HEK293 (cell line): ENCODE results near the gene TBC1D16.

Source experiments
- CTCF ChIP-seq: fragments of 450-650 bp; formaldehyde crosslinking; IDR thresholded peaks from 2 replicates; pipeline ENCODE4 v1.5.1; 2016; ENCODE audit warnings: missing biosample characterization, missing genetic modification characterization
- ZBTB11 ChIP-seq: fragments of 450-650 bp; formaldehyde crosslinking; conservative IDR thresholded peaks from 2 replicates; pipeline ENCODE4 v1.5.1; 2016; ENCODE audit warnings: low read depth, missing biosample characterization, missing genetic modification characterization
- ZNF140 ChIP-seq: fragments of 450-650 bp; formaldehyde crosslinking; IDR thresholded peaks from 2 replicates; pipeline ENCODE4 v1.5.1; 2016; ENCODE audit warnings: missing biosample characterization, missing genetic modification characterization
- TF ChIP-seq, protein P1 (sequence below): fragments of 450-650 bp; formaldehyde crosslinking; IDR thresholded peaks from 2 replicates; pipeline ENCODE4 v1.5.1; 2016; ENCODE audit warnings: missing biosample characterization, missing genetic modification characterization

- no peak for TF ChIP-seq ZNF140 (tag by site-specific recombination)
- no peak for TF ChIP-seq CTCF
- TF ChIP-seq, protein P1, sequence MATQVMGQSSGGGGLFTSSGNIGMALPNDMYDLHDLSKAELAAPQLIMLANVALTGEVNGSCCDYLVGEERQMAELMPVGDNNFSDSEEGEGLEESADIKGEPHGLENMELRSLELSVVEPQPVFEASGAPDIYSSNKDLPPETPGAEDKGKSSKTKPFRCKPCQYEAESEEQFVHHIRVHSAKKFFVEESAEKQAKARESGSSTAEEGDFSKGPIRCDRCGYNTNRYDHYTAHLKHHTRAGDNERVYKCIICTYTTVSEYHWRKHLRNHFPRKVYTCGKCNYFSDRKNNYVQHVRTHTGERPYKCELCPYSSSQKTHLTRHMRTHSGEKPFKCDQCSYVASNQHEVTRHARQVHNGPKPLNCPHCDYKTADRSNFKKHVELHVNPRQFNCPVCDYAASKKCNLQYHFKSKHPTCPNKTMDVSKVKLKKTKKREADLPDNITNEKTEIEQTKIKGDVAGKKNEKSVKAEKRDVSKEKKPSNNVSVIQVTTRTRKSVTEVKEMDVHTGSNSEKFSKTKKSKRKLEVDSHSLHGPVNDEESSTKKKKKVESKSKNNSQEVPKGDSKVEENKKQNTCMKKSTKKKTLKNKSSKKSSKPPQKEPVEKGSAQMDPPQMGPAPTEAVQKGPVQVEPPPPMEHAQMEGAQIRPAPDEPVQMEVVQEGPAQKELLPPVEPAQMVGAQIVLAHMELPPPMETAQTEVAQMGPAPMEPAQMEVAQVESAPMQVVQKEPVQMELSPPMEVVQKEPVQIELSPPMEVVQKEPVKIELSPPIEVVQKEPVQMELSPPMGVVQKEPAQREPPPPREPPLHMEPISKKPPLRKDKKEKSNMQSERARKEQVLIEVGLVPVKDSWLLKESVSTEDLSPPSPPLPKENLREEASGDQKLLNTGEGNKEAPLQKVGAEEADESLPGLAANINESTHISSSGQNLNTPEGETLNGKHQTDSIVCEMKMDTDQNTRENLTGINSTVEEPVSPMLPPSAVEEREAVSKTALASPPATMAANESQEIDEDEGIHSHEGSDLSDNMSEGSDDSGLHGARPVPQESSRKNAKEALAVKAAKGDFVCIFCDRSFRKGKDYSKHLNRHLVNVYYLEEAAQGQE (tag by site-specific recombination) = no peak
- no peak for TF ChIP-seq ZBTB11
Observed at GRCh38 chr17:80023481-80024205, 12.0 kb downstream of the TBC1D16 start.
